ENCODE measurements around the gene TMPRSS9. TPM values are rescaled to one million over a fixed set of nuclear protein-coding genes. Genes with fewer than 3 reads are reported as not detected.
"Not testable (repeated sequence)": the region's sequence is repeated elsewhere in the genome, so short reads cannot be mapped to it uniquely, and the experiment has no call there.

The TMPRSS9 gene
- polyA plus RNA-seq, 6 donors from 2014 or later = not detected

DNA sequence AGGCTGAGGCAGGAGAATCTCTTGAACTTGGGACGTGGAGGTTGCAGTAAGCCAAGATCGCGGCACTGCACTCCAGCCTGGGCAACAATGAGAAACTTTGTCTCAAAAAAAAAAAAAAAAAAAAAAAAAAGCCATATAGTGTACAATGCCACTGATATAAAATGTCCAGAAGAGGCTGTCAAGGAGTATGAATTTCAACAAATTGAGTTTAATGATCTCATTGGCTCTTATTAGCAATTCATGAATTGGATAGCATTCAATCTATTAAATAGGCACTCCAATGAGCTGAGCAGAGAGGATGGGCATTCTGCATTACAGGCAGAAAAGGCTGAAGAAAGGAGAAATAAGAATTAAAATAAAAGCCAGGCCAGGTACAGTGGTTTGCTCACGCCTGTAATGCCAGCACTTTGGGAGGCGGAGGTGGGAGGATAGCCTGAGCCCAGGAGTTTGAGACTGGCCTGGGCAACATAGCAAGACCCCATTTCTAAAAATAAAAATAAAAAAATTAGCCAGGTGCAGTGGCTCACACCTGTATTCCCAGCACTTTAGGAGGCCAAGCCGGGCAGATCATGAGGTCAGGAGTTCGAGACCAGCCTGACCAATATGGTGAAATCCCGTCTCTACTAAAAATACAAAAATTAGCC is 97.5 kb downstream of the TMPRSS9 start:
- no peak for DNase-seq
- H3K9me3 Mint-ChIP-seq = no peaks in the 10 kb centered on the region
- peak overlapping the region in 4 of 6 donors; percentile 6 to 96 (median 84) for H3K27ac Mint-ChIP-seq
- H3K4me1 Mint-ChIP-seq = peaks cover 22 to 29% (median 26%) of the 10 kb centered on the region in 3 donors
- peaks cover 0 to 22% (median 0%) of the 10 kb centered on the region in 3 donors for H3K27me3 Mint-ChIP-seq
- ATAC-seq (ENCODE audit: low read depth in 2 of 2) = no peak
- peak overlapping the region; percentile 77 to 93 (median 89) for H3K4me3 Mint-ChIP-seq
- no peaks in the 10 kb centered on the region for H3K36me3 Mint-ChIP-seq

DNA sequence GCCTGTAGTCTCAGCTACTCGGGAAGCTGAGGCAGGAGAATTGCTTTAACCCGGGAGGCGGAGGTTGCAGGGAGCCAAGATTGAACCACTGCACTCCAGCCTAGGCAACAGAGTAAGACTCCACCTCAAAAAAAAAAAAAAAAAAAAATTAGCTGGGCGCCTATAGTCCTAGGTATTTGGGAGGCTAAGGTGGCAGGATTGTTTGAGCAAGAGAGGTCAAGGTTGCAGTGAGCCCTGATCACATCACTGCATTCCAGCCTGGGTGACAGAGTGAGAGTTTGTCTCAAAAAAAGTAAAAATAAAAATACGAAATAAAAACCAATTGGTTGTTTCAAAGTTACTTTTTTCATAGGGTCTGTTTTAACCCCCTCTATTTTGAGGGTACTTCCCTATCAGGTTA is 98.0 kb downstream of the TMPRSS9 start:
- Mint-ChIP-seq H3K4me3 (peak overlapping the region in 3 of 8 donors; percentile 30 to 88 (median 53)), H3K27ac (no peak overlapping the region), H3K27me3 (peaks cover 0 to 22% (median 0%) of the 10 kb centered on the region in 3 donors), H3K4me1 (peaks cover 22 to 29% (median 26%) of the 10 kb centered on the region in 3 donors), H3K9me3 (no peaks in the 10 kb centered on the region), H3K36me3 (no peaks in the 10 kb centered on the region)
- no peak for ATAC-seq (ENCODE audit: low read depth in 2 of 2)
- no peak for DNase-seq

DNA sequence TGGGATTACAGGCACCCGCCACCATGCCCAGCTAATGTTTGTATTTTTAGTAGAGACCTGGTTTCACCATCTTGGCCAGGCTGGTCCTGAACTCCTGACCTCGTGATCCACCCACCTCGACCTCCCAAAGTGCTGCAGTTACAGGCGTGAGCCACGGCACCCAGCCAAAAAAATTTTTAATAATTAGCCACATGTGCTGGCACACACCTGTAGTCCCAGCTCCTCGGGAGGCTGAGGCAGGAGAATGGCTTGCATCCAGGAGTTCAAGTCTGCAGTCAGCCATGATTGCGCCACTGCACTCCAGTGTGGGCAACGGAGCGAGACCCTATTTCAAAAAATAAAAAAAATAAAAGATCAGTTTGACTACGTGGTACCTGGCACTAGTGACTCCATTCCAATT is 98.7 kb downstream of the TMPRSS9 start:
- not testable (repeated sequence) for DNase-seq; ATAC-seq (ENCODE audit: low read depth in 2 of 2); H3K27ac Mint-ChIP-seq; H3K36me3 Mint-ChIP-seq; H3K9me3 Mint-ChIP-seq
- Mint-ChIP-seq H3K27me3 (peaks cover 0 to 22% (median 0%) of the 10 kb centered on the region in 3 donors), H3K4me3 (peak overlapping the region in 1 of 8 donors; percentile 30), H3K4me1 (peaks cover 22 to 29% (median 26%) of the 10 kb centered on the region in 3 donors)

DNA sequence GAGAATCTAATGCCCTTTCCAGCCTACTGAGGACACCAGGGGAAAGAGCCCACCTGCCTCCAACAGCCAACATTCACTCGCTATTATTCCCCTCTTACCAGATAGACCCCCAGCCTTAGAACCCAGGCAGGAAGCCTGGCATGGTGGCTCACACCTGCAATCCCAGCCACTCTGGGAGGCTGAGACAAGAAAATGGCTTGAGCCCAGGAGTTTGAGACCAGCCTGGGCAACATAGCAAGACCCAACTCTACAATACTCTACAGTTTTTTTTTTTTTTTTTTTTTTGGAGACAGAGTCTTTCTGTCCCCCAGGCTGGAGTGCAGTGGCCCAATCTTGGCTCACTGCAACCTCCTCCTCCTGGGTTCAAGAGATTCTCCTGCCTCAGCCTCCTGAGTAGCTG is 100.2 kb downstream of the TMPRSS9 start:
- peak overlapping the region in 2 of 8 donors; percentile 61 to 62 for H3K4me3 Mint-ChIP-seq
- ATAC-seq (ENCODE audit: low read depth in 2 of 2) = no peak
- no peak for DNase-seq
- H3K27ac Mint-ChIP-seq = peak overlapping the region in 1 of 6 donors; percentile 11
- H3K27me3 Mint-ChIP-seq = peaks cover 0 to 22% (median 0%) of the 10 kb centered on the region in 3 donors
- H3K9me3 Mint-ChIP-seq = no peaks in the 10 kb centered on the region
- H3K4me1 Mint-ChIP-seq = peaks cover 16 to 24% (median 20%) of the 10 kb centered on the region in 3 donors
- H3K36me3 Mint-ChIP-seq = no peaks in the 10 kb centered on the region

DNA sequence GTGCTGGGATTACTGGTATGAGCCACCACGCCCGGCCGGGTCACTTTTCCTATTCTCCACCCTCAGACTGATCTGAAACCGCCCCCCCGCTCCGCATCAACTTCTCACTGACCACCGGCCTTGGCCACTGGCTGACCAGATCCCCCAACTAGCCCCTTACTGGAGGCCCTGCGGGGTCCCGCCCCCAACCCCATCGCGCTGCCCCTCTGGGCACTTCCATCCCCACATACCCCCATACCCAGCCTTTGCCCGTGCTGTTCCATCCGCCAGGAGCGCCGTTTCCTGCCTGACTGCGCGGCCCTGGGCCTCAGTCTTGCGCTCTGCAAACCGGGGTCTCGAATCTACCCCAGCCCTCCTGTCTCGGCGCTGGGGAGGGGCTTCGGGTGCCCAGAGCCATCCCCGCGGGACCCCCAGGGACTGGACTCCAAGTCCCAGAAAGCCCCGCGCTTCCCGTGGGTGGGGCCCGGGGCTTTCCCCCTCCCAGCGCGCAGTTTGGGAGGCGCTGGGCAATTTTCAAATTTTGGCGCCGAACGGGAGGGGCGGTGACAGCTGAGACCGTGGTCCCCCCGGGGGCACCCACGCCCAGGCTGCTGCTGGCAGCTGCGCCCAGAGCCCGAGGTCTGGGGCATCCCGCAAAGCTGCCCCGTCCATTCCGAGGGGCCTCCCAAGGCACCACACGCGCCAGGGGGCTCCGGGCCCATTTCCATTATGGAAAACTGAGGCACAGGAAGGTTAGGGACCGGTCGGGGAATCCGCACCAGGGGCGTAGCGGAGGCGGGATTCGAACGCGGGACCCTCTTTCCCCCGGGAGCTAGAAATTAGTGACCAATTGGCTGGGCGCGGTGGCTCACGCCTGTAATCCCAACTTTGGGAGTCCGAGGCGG is 101.9 kb downstream of the TMPRSS9 start:
- Mint-ChIP-seq H3K9me3 (no peaks in the 10 kb centered on the region), H3K27me3 (peaks cover 0 to 22% (median 0%) of the 10 kb centered on the region in 3 donors), H3K27ac (peak overlapping the region in 1 of 6 donors; percentile 18), H3K4me3 (peak overlapping the region; percentile 70 to 90 (median 80)), H3K36me3 (no peaks in the 10 kb centered on the region), H3K4me1 (peaks cover 13 to 19% (median 17%) of the 10 kb centered on the region in 3 donors)
- DNase-seq = peak; percentile 39
- ATAC-seq (ENCODE audit: low read depth in 2 of 2) = peak; percentile 74 to 77

DNA sequence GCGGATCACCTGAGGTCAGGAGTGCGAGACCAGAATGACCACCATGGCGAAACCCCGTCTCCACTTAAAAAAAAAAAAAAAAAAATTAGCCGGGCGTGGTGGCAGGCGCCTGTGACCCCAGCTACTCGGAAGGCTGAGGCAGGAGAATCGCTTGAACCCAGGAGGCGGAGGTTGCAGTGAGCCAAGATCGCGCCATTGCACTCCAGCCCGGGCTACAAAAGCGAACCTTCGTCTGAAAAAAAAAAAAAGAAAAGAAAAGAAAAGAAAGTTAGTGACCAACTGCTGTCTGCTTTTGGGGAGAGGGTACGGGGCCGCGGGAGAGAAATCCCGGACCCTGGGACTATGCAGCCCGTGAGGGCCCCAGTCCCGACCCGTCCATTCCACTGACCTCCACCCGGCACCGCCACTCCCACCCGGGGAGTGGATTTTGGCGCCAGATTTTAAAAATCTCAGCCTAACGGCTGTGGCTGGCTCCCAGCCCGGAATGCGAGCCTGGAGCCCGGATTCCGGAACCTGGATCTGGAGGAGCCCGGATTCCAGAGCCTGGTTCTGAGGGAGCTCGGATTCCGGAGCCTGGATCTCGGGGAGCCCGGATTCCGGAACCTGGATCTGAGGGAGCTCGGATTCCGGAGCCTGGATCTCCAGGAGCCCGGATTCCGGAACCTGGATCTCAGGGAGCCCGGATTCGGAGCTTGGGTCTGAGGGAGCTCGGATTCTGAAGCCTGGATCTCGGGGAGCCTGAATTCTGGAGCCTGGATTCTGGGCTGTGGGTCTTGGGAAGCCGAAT is 102.8 kb downstream of the TMPRSS9 start:
- peaks cover 8 to 15% (median 12%) of the 10 kb centered on the region in 3 donors for H3K4me1 Mint-ChIP-seq
- peaks cover 0 to 22% (median 0%) of the 10 kb centered on the region in 3 donors for H3K27me3 Mint-ChIP-seq
- H3K4me3 Mint-ChIP-seq = peak overlapping the region; percentile 9 to 79 (median 64)
- no peaks in the 10 kb centered on the region for H3K36me3 Mint-ChIP-seq
- DNase-seq (no peak), ATAC-seq (ENCODE audit: low read depth in 2 of 2) (no peak)
- H3K27ac Mint-ChIP-seq = no peak overlapping the region
- no peaks in the 10 kb centered on the region for H3K9me3 Mint-ChIP-seq

DNA sequence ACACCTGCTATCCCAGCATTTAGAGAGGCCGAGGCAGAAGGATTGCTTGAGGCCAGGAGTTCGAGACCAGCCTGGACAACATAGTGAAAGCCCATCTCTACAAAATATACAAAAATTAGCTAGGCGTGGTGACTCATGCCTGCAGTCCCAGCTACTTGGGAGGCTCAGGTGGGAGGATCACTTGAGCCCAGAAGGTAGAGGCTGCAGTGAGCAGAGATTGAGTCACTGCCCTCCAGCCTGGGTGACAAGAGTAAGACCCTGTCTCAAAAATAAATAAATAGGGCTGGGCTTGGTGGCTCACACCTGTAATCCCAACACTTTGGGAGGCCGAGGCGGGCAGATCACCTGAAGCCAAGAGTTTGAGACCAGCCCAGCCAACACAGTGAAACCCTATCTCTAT is 103.6 kb downstream of the TMPRSS9 start:
- not testable (repeated sequence) for H3K9me3 Mint-ChIP-seq; DNase-seq; H3K36me3 Mint-ChIP-seq; ATAC-seq (ENCODE audit: low read depth in 2 of 2)
- H3K4me3 Mint-ChIP-seq = peak overlapping the region in 6 of 8 donors; percentile 29 to 79 (median 45)
- H3K27ac Mint-ChIP-seq = peak overlapping the region in 1 of 6 donors; percentile 32
- peaks cover 8 to 15% (median 12%) of the 10 kb centered on the region in 3 donors for H3K4me1 Mint-ChIP-seq
- peaks cover 0 to 22% (median 0%) of the 10 kb centered on the region in 3 donors for H3K27me3 Mint-ChIP-seq

DNA sequence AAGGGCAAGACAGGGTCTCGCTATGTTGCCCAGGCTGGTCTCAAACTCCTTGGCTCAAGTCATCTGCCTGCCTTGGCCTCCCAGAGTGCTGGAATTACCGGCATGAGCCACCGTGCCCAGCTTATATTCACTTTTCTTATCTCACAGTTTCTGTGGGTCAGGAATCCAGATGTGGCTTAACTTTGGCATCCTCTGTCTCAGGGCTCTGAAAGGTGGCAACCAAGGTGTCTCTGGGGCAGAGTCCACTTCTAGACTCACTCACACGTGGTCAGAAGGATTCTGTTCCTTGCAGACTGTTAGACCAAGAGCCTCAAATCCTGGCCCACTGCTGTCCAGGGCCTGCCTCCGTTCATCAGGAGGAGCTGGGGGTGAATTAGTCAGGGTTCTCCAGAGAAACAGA is 104.3 kb downstream of the TMPRSS9 start:
- Mint-ChIP-seq H3K27ac (no peak overlapping the region), H3K27me3 (peaks cover 0 to 22% (median 0%) of the 10 kb centered on the region in 3 donors), H3K4me3 (peak overlapping the region in 1 of 8 donors; percentile 38), H3K4me1 (peaks cover 8 to 17% (median 14%) of the 10 kb centered on the region in 3 donors), H3K36me3 (no peaks in the 10 kb centered on the region), H3K9me3 (no peaks in the 10 kb centered on the region)
- ATAC-seq (ENCODE audit: low read depth in 2 of 2) = no peak
- no peak for DNase-seq

DNA sequence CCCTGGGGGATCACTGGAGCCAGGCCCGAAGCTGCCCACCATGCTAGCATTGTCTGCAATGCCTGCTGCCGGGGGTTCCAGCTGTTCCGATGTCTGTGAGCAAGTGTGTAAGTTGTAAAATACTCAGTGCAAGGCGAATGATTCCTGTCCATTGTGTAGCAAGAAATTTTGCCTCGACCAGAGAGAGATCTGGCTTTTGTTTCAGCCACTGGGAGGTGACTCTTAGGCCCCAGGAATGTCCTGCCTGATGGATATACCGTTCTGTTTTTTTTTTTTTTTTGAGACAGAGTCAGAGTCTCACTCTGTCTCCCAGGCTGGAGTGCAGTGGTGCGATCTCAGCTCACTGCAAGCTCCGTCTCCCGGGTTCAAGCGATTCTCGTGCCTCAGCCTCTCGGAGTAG is 108.5 kb downstream of the TMPRSS9 start:
- H3K4me3 Mint-ChIP-seq = peak overlapping the region in 1 of 8 donors; percentile 51
- no peak for DNase-seq
- H3K27me3 Mint-ChIP-seq = no peaks in the 10 kb centered on the region
- H3K27ac Mint-ChIP-seq = no peak overlapping the region
- H3K9me3 Mint-ChIP-seq = no peaks in the 10 kb centered on the region
- H3K36me3 Mint-ChIP-seq = no peaks in the 10 kb centered on the region
- peaks cover 0 to 7% (median 6%) of the 10 kb centered on the region in 3 donors for H3K4me1 Mint-ChIP-seq
- no peak for ATAC-seq (ENCODE audit: low read depth in 2 of 2)

DNA sequence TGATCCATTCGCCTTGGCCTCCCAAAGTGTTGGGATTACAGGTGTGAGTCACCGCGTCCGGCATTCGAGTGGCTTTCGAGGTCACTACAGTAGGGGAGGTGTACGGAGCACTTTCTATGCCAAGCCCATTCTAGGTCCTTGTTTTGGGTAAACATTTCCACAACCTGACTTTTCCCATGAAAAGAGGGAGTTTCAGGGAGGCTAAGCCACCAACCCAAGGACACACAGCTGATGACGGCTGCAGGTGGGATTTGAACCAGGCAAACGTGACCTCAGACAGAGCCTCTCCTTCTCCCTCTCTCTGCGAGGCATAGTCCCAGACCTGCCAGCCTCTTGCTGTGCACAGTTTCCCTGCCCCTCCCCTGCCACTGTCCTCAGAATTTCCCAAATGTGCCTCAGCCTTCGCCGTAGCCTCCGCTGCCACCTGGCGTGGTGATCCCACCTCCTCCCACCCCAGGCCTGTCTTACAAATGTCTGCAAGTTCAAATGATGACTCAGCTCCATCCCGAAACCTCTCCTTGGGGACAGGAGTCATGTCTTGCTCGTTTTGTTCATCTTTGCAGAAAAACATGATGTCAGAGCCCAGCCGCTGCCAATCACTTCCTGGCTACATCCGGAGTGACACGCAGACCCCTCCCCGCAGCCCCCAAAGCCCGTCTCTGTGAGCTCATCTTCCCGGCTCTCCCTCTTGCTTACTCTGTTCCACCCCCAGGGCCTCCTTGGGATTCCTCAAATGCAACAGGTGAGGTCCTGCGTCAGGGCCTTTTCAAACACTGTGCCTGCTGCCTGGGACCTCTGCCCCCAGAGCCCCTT is 109.2 kb downstream of the TMPRSS9 start:
- ATAC-seq (ENCODE audit: low read depth in 2 of 2) (no peak), DNase-seq (no peak)
- H3K27ac Mint-ChIP-seq = no peak overlapping the region

DNA sequence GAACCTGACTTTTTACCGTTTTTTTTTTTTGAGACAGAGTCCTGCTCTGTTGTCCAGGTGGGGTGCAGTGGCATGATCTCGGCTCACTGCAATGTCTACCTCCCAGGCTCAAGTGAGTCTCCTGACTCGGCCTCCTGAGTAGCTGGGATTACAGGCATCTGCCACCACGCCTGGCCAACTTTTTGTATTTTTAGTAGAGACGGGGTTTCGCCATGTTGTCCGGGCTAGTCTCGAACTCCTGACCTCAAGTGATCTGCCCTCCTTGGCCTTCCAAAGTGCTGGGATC is 109.8 kb downstream of the TMPRSS9 start:
- H3K36me3 Mint-ChIP-seq; DNase-seq; H3K27me3 Mint-ChIP-seq; ATAC-seq (ENCODE audit: low read depth in 2 of 2); H3K4me3 Mint-ChIP-seq; H3K4me1 Mint-ChIP-seq; H3K27ac Mint-ChIP-seq; H3K9me3 Mint-ChIP-seq: not testable (repeated sequence)

More for the DNA sequence above, 109.2 kb downstream of the TMPRSS9 start:
- Mint-ChIP-seq H3K27me3 (no peaks in the 10 kb centered on the region), H3K36me3 (no peaks in the 10 kb centered on the region), H3K4me1 (peaks cover 0 to 7% (median 6%) of the 10 kb centered on the region in 3 donors), H3K9me3 (no peaks in the 10 kb centered on the region), H3K4me3 (no peak overlapping the region)

DNA sequence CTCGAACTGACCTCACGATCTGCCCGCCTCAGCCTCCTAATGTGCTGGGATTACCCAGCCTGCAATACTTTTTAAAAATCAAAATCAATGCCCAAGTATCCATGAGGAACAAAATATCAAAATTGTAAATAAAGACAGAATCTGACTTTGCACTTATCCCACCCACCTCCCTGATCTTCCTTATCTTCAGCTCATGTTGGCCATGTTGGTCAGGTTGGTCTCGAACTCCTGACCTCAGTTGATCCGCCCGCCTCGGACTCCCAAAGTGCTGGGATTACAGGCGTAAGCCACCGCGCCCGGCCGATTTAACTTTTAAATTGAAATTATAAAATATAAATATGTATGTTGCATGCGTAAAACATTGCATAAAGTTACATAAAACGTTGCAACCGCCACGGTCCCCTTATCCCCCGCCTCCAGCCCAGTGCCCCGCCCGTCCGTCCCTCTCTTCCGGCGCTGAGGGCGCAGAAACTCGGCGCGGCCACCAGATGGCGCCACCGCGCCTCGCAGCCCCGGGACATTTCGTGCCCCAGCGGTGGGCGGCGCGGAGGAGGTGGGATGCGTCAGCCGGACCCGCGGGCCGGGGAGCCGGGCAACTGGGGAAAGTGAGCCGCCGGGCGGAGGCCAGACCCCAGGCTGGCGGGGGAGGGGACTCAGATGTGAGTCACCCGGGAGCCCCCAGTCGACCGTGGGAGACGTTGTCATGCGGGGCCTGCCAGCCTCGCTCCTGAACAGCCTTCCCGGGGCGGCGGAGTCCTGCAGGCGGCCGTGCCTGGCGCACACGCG is 114.4 kb downstream of the TMPRSS9 start:
- H3K4me3 Mint-ChIP-seq = peak overlapping the region; percentile 65 to 100 (median 98)
- peaks cover 31 to 39% (median 31%) of the 10 kb centered on the region in 3 donors for H3K4me1 Mint-ChIP-seq
- H3K9me3 Mint-ChIP-seq = peaks cover 0 to 4% (median 0%) of the 10 kb centered on the region in 7 donors
- H3K36me3 Mint-ChIP-seq = no peaks in the 10 kb centered on the region
- DNase-seq (peak; percentile 88), ATAC-seq (ENCODE audit: low read depth in 2 of 2) (peak; percentile 44 to 51)
- peaks cover 0 to 3% (median 0%) of the 10 kb centered on the region in 3 donors for H3K27me3 Mint-ChIP-seq
- H3K27ac Mint-ChIP-seq = peak overlapping the region; percentile 59 to 97 (median 85)

Measured in naive B cell (primary cell).